H1 (cell line): ENCODE results near the gene ZYX. TPM values are rescaled to one million over a fixed set of nuclear protein-coding genes. Genes with fewer than 3 reads are reported as not detected.

ENCODE experiments used
- CTCF ChIA-PET: fragments of 300-600 bp; sonication (Branson Sonifier 250); formaldehyde crosslinking; loops from one replicate; lab custom pipeline; 2021; ENCODE audit not compliant: partially characterized antibody; lab: Charles Lee
- POLR2A ChIA-PET: fragments of 300-600 bp; sonication (Branson Sonifier 250); formaldehyde crosslinking; loops from one replicate; lab custom pipeline; 2021; ENCODE audit warnings: inconsistent platforms; ENCODE audit not compliant: partially characterized antibody; lab: Charles Lee
- DNase-seq, 2 experiments: peaks; one replicate each; pipeline versions ENCODE4 v3.0.0 to v3.0.0-alpha.2; 2010 to 2022; ENCODE audit warnings: low spot score in 2 of 2, low read depth in 1 of 2, mixed read lengths in 1 of 2
- FAIRE-seq: peaks from 2 replicates; lab custom pipeline; 2011; peaks lifted over from hg19 to GRCh38; lab: Jason Lieb, UNC
- H2AFZ ChIP-seq: 2 replicates; pipeline ENCODE4 v1.8.1; 2012; ENCODE audit warnings: low read length, inconsistent platforms
- H2AK5ac ChIP-seq: 2 replicates; pipeline ENCODE4 v1.6.1; 2013; ENCODE audit warnings: low read depth, low read length
- H2BK120ac ChIP-seq: replicated peaks from 2 replicates; pipeline ENCODE3; 2013; ENCODE audit warnings: low read depth, low read length, inconsistent platforms
- H2BK12ac ChIP-seq: 2 replicates; pipeline ENCODE4 v1.6.1; 2013; ENCODE audit warnings: low read depth, low read length
- H2BK15ac ChIP-seq: 2 replicates; pipeline ENCODE4 v1.6.1; 2013; ENCODE audit warnings: low read length
- H2BK20ac ChIP-seq: 2 replicates; pipeline ENCODE4 v1.6.1; 2013; ENCODE audit warnings: low read length
- H2BK5ac ChIP-seq: 2 replicates; pipeline ENCODE4 v1.6.1; 2013; ENCODE audit warnings: low read depth, low read length
- H3K14ac ChIP-seq: 2 replicates; pipeline ENCODE4 v1.6.1; 2013; ENCODE audit warnings: inconsistent platforms; ENCODE audit not compliant: insufficient read length
- H3K18ac ChIP-seq: 2 replicates; pipeline ENCODE4 v1.6.1; 2013; ENCODE audit warnings: low read length; ENCODE audit errors: extremely low read depth
- H3K23ac ChIP-seq: 2 replicates; pipeline ENCODE4 v1.6.1; 2013; ENCODE audit warnings: inconsistent platforms; ENCODE audit not compliant: insufficient read length
- H3K23me2 ChIP-seq: 2 replicates; pipeline ENCODE4 v1.6.1; 2013; ENCODE audit warnings: low read depth, low read length
- H3K27ac ChIP-seq: 2 replicates; pipeline ENCODE4 v1.6.1; 2011; ENCODE audit warnings: low read depth, low read length, inconsistent platforms
- H3K27me3 ChIP-seq, 4 experiments: replicated peaks in 1 of 4; 1 replicate in 1 of 4; 2 replicates in 3 of 4; pipeline versions ENCODE4 v1.6.1 to v1.8.1; 2011 to 2013; ENCODE audit warnings: low read length in 3 of 4, mild to moderate bottlenecking in 3 of 4, inconsistent platforms in 2 of 4, mixed read lengths in 2 of 4, moderate library complexity in 1 of 4; ENCODE audit not compliant: control insufficient read depth in 3 of 4, insufficient read depth in 3 of 4; ENCODE audit errors: extremely low read depth in 1 of 4
- H3K36me3 ChIP-seq, 4 experiments: 2 replicates each; pipeline versions ENCODE4 v1.6.1 to v1.8.1; 2011 to 2013; ENCODE audit warnings: mild to moderate bottlenecking in 4 of 4, low read length in 3 of 4, moderate library complexity in 2 of 4, control low read depth in 1 of 4, inconsistent platforms in 1 of 4; ENCODE audit not compliant: insufficient read depth in 4 of 4, control insufficient read depth in 2 of 4
- H3K4ac ChIP-seq: replicated peaks from 2 replicates; pipeline ENCODE3; 2013; ENCODE audit warnings: low read length, low read depth, mixed read lengths, inconsistent platforms; ENCODE audit not compliant: insufficient read length
- H3K4me1 ChIP-seq, 4 experiments: replicated peaks in 1 of 4; 1 replicate in 1 of 4; 2 replicates in 3 of 4; pipeline versions ENCODE4 v1.6.1 to v1.8.1; 2011 to 2013; ENCODE audit warnings: low read length in 3 of 4, inconsistent platforms in 2 of 4, mixed read lengths in 1 of 4; ENCODE audit not compliant: insufficient read depth in 4 of 4, control insufficient read depth in 3 of 4
- H3K4me2 ChIP-seq, 2 experiments: 2 replicates each; pipeline versions ENCODE4 v1.6.1 to v1.8.1; 2011 to 2013; ENCODE audit warnings: low read depth in 2 of 2, low read length in 2 of 2, control low read depth in 1 of 2, inconsistent platforms in 1 of 2, mild to moderate bottlenecking in 1 of 2; ENCODE audit not compliant: insufficient read depth in 1 of 2
- H3K4me3 ChIP-seq, 4 experiments: fragments of 200-600, 300-600 bp in 1 of 4; sonication (generic), shearing (Covaris generic), sonication (Bioruptor Twin) in 1 of 4; 2 replicates each; pipeline versions ENCODE4 v1.5.1 to v1.8.1; 2011 to 2016; ENCODE audit warnings: low read length in 4 of 4, low read depth in 3 of 4, control low read depth in 2 of 4, inconsistent platforms in 2 of 4, mild to moderate bottlenecking in 2 of 4, mixed read lengths in 1 of 4, moderate library complexity in 1 of 4; ENCODE audit not compliant: insufficient read depth in 2 of 4; ENCODE audit errors: extremely low read depth in 1 of 4
- H3K56ac ChIP-seq: replicated peaks from 2 replicates; pipeline ENCODE3; 2013; ENCODE audit warnings: low read depth, mild to moderate bottlenecking, mixed read lengths, low read length, inconsistent platforms; ENCODE audit not compliant: insufficient read length
- H3K79me1 ChIP-seq: 2 replicates; pipeline ENCODE4 v1.6.1; 2013; ENCODE audit warnings: low read depth, low read length, control low read depth
- H3K79me2 ChIP-seq, 2 experiments: 2 replicates each; pipeline versions ENCODE4 v1.6.1 to v1.8.1; 2012 to 2013; ENCODE audit warnings: low read length in 2 of 2, mild to moderate bottlenecking in 2 of 2, inconsistent platforms in 1 of 2; ENCODE audit not compliant: insufficient read depth in 2 of 2, control insufficient read depth in 1 of 2
- H3K9ac ChIP-seq, 4 experiments: replicated peaks in 1 of 4; 1 replicate in 1 of 4; 2 replicates in 3 of 4; pipeline versions ENCODE4 v1.6.1 to v1.8.1; 2011 to 2013; ENCODE audit warnings: low read depth in 3 of 4, low read length in 3 of 4, control low read depth in 2 of 4, mild to moderate bottlenecking in 2 of 4, moderate library complexity in 2 of 4, inconsistent platforms in 1 of 4; ENCODE audit errors: extremely low read depth in 1 of 4
- H3K9me3 ChIP-seq, 2 experiments: 2 replicates each; pipeline versions ENCODE4 v1.6.1 to v1.8.1; 2012 to 2013; ENCODE audit warnings: mild to moderate bottlenecking in 2 of 2, moderate library complexity in 2 of 2, control low read depth in 1 of 2, inconsistent platforms in 1 of 2, low read depth in 1 of 2, low read length in 1 of 2, mixed read lengths in 1 of 2; ENCODE audit not compliant: insufficient read depth in 2 of 2
- H4K20me1 ChIP-seq, 2 experiments: replicated peaks in 1 of 2; 2 replicates each; pipeline versions ENCODE3 to v1.8.1; 2011 to 2013; ENCODE audit warnings: inconsistent platforms in 2 of 2, low read length in 2 of 2, mild to moderate bottlenecking in 1 of 2; ENCODE audit not compliant: insufficient read depth in 2 of 2, control insufficient read depth in 1 of 2
- H4K5ac ChIP-seq: 2 replicates; pipeline ENCODE4 v1.6.1; 2013; ENCODE audit warnings: low read length, low read depth, mixed read lengths, inconsistent platforms; ENCODE audit not compliant: insufficient read length
- H4K8ac ChIP-seq: 2 replicates; pipeline ENCODE4 v1.8.0; 2013; ENCODE audit warnings: mild to moderate bottlenecking, moderate library complexity, low read length, inconsistent platforms; ENCODE audit not compliant: insufficient read depth; ENCODE audit errors: extremely low read depth
- H4K91ac ChIP-seq: replicated peaks from 2 replicates; pipeline ENCODE3; 2013; ENCODE audit warnings: low read length, mixed read lengths, inconsistent platforms; ENCODE audit not compliant: insufficient read length
- GTF2F1 ChIP-seq: IDR thresholded peaks from 2 replicates; pipeline ENCODE4 v1.6.1; 2012; ENCODE audit warnings: low read depth, low read length, improper control_type of control experiment, borderline replicate concordance
- POLR2AphosphoS5 ChIP-seq: IDR thresholded peaks from 2 replicates; pipeline ENCODE4 v1.6.1; 2011; ENCODE audit warnings: low read depth, low read length
- WGBS, 2 experiments: shearing (Covaris generic) in 1 of 2; methylation state at CpG; one replicate each; pipeline versions ENCODE4 v1.1.6 to v1.1.7; 2013 to 2015; ENCODE audit warnings: low lambda C conversion rate in 2 of 2, mixed read lengths in 2 of 2, inconsistent platforms in 1 of 2, low coverage in 1 of 2, missing lambda C conversion rate in 1 of 2; ENCODE audit not compliant: insufficient replicate concordance in 2 of 2, insufficient coverage in 1 of 2, insufficient read length in 1 of 2; ENCODE audit errors: extremely low coverage in 1 of 2, missing lambda C conversion rate in 1 of 2; 5-methylcytosine and 5-hydroxymethylcytosine counted together
- polyA plus RNA-seq, 7 experiments: library from polyadenylated mRNA; depleted of rRNA in 3 of 7; stranded (reverse) in 5 of 7; unstranded in 2 of 7; fragments of >200 nt in 5 of 7; fragments of 200-250 nt in 2 of 7; gene quantifications; 1 replicate in 5 of 7; 2 replicates in 1 of 7; 4 replicates in 1 of 7; pipeline versions ENCODE4 v1.2.1 to v1.2.3, GENCODE V29; 2011 to 2013; ENCODE audit warnings: missing spikeins in 2 of 7, mixed read lengths in 2 of 7
- total RNA-seq: library from RNA; stranded (reverse); fragmentation: NEBNext Ultra II Directional; extraction: Animal tissue kit (Norgen Biotek cat#: 25700); gene quantifications from 2 replicates; pipeline ENCODE4 v1.2.1, GENCODE V29; 2021

The ZYX gene
- total and polyA plus RNA-seq, 2 of the 8 experiments (the other 6 are each of a cell fraction or from before 2014, with no cell fraction given), result 40.6 to 159 TPM

DNA sequence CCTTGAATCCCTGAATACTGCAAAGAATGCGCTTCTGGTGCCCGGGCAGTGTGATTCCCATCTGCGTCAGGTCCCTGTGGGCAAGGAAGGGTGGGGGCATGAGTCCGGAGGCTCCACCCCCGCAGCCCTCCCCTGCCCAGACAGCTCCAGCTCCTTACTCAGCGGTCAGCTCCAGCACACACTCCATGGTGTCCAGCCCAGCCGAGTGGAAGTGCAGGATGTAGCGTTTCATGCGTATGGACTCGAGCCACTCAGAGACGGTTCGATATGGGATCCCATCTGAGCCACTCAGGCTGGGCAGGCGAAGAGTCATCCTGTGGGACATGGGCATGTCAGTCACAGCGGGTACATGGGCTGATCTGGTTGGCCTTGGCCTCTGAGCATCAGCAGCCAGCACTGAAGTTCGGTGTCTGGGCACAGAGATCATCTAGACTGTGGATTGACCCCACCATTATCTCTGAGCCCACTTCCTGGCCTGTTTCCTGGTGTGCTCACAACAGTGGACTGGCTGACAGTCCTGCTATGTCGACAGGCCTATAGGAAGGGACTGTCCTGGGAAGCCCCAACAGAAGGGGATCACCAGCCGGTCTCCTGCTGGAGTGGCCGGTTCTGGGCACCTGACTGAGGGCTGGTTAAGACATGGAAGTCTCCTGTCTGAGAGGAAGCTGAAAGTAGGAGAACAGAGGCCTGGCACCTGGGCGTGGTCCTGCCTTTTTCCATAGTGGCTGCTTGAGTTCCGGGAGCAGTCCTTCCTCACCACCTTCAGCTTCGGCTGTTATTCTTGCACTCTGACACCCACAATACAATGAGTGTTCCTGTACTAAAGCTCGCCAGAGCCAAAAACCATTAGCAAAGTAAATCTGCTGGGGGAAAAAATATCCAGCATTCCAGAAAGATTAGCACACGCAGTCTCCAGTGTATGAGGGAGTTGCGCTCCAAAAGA is 10.6 kb downstream of the ZYX start:
- no peaks in the 10 kb centered on the region; a peak in 1 of 7 replicates for H3K4me1 ChIP-seq
- no peak overlapping the region for H4K5ac ChIP-seq
- H2AK5ac ChIP-seq, result no peak overlapping the region
- no peaks in the 10 kb centered on the region for H3K9me3 ChIP-seq
- H3K4me2 ChIP-seq, result no peak overlapping the region
- H2AFZ ChIP-seq, result no peak overlapping the region
- H4K20me1 ChIP-seq, result peaks cover 36 to 48% of the 10 kb centered on the region in 2 experiments
- FAIRE-seq, result no peak
- no peaks in the 10 kb centered on the region for H3K27me3 ChIP-seq
- no peak overlapping the region for H3K18ac ChIP-seq
- CTCF ChIA-PET, result interaction anchor here (0.5 to 23.5 kb wide), 8 partner anchors 14 to 105 kb away, joined by 3 to 359 read pairs (median 11); partner anchors contain the start of genes CASP2, EPHA1 and ZYX
- no peak overlapping the region for H3K23ac ChIP-seq
- no peak overlapping the region for H3K4me3 ChIP-seq
- TF ChIP-seq POLR2AphosphoS5 (peak; percentile 91), GTF2F1 (no peak)
- TF ChIP-seq, all 59 proteins: peak for 1
- H4K8ac ChIP-seq, result peak overlapping the region; percentile 48
- WGBS, 2 experiments, result 90% methylated on average over 24 of the region's 24 CpGs; no CpG with 5 or more reads in 1 of the 2 experiments
- H3K79me1 ChIP-seq, result peaks cover 6% of the 10 kb centered on the region; the same call in 1 of the 2 replicates
- no peak for DNase-seq
- H4K91ac ChIP-seq, result no peak overlapping the region
- no peak overlapping the region for H3K56ac ChIP-seq
- H3K27ac ChIP-seq, result no peak overlapping the region
- no peak overlapping the region for H3K9ac ChIP-seq
- no peak overlapping the region for H2BK20ac ChIP-seq
- no peak overlapping the region for H3K14ac ChIP-seq
- H2BK12ac ChIP-seq, result no peak overlapping the region
- H3K79me2 ChIP-seq, result no peaks in the 10 kb centered on the region; a peak in 1 of 4 replicates
- no peaks in the 10 kb centered on the region for H3K23me2 ChIP-seq
- no peak overlapping the region for H2BK5ac ChIP-seq
- POLR2A ChIA-PET, result interaction anchor here (0.7 to 25.2 kb wide), 12 partner anchors 12 to 102 kb away, joined by 3 to 518 read pairs (median 5); partner anchors contain the start of genes EPHA1 and ZYX
- no peak overlapping the region for H3K4ac ChIP-seq
- H2BK120ac ChIP-seq, result no peak overlapping the region
- peaks cover 35 to 86% (median 74%) of the 10 kb centered on the region in 4 experiments for H3K36me3 ChIP-seq
- H2BK15ac ChIP-seq, result no peak overlapping the region
